Fibroblast of lung (primary cell): ENCODE data around the gene RGS7.

Experiments
- EZH2 ChIP-seq: IDR thresholded peaks from 2 replicates; pipeline ENCODE4 v1.5.1; 2012; ENCODE audit warnings: low read length, control low read depth, mild to moderate bottlenecking; ENCODE audit errors: missing control alignments
- TF ChIP-seq, protein P1 (sequence below), 2 donors: IDR thresholded peaks in 1 of 2; conservative IDR thresholded peaks in 1 of 2; 1 replicate in 1 of 2; 2 replicates in 1 of 2; pipeline ENCODE4 v1.5.1; 2011 to 2012; ENCODE audit warnings: low read length in 2 of 2, control low read depth in 1 of 2, inconsistent platforms in 1 of 2, low read depth in 1 of 2, mild to moderate bottlenecking in 1 of 2

DNA sequence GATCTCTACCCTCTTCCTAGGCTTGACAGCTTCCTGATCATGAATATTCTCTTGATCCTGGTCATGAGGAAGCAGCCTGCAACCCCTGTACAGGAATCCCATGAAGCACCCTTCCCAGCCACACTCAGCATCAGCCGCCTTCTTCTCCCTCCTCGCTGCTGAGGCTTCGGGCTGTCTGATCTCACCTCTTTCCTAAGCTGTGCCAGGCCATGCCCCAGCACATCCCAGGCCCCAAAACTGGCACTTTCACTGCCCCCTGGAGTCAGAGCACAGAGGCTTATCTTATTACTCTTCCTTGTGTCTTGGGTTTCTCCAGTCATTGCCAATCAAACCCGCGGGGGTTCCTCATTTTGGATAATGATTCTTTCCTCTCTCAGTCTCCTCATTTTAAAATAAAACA is 259.5 kb downstream of the RGS7 start:
- TF ChIP-seq, protein P1, sequence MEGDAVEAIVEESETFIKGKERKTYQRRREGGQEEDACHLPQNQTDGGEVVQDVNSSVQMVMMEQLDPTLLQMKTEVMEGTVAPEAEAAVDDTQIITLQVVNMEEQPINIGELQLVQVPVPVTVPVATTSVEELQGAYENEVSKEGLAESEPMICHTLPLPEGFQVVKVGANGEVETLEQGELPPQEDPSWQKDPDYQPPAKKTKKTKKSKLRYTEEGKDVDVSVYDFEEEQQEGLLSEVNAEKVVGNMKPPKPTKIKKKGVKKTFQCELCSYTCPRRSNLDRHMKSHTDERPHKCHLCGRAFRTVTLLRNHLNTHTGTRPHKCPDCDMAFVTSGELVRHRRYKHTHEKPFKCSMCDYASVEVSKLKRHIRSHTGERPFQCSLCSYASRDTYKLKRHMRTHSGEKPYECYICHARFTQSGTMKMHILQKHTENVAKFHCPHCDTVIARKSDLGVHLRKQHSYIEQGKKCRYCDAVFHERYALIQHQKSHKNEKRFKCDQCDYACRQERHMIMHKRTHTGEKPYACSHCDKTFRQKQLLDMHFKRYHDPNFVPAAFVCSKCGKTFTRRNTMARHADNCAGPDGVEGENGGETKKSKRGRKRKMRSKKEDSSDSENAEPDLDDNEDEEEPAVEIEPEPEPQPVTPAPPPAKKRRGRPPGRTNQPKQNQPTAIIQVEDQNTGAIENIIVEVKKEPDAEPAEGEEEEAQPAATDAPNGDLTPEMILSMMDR (conservative IDR thresholded peaks at IDR 0.05 in 1 of 2, IDR thresholded peaks at IDR 0.05 in 1 of 2; ENCODE audit: low read depth in 1 of 2, low read length in 2 of 2): no peak
- TF ChIP-seq EZH2: no peak
